Stimulated activated CD8-positive, alpha-beta memory T cell treated with anti-CD3 and anti-CD28 coated beads, Interleukin-12 subunit alpha, Interleukin-12 subunit beta, amount 100 ng/mL, for 1 hour (primary cell): ENCODE results near the gene CDC73.
"Not testable (repeated sequence)": the region's sequence is repeated elsewhere in the genome, so short reads cannot be mapped to it uniquely, and the experiment has no call there.

Experiments
- DNase-seq: peaks from one replicate; pipeline ENCODE4 v3.0.0-alpha.2; 2020; ENCODE audit warnings: low read depth

The CDC73 gene

GRCh38 chr1:193114485-193115095, 7.2 kb upstream of the CDC73 start:
- DNase-seq = no peak

GRCh38 chr1:193115629-193116227, 6.1 kb upstream of the CDC73 start:
- DNase-seq = no peak

GRCh38 chr1:193117167-193117566, 4.7 kb upstream of the CDC73 start:
- not testable (repeated sequence) for DNase-seq

- DNase-seq = no peak
Observed at GRCh38 chr1:193118194-193118593, 3.6 kb upstream of the CDC73 start.

GRCh38 chr1:193118803-193119730, 2.8 kb upstream of the CDC73 start:
- DNase-seq = no peak

GRCh38 chr1:193120604-193121166, 1.1 kb upstream of the CDC73 start:
- DNase-seq = no peak

- DNase-seq = no peak
Observed at GRCh38 chr1:193123751-193124150, 1.9 kb downstream of the CDC73 start.

GRCh38 chr1:193125369-193125768, 3.5 kb downstream of the CDC73 start:
- DNase-seq = no peak

- no peak for DNase-seq
Observed at GRCh38 chr1:193131266-193131860, 9.5 kb downstream of the CDC73 start.

GRCh38 chr1:193140254-193140653, 18.4 kb downstream of the CDC73 start:
- no peak for DNase-seq

GRCh38 chr1:193141804-193142203, 20.0 kb downstream of the CDC73 start:
- DNase-seq = no peak

GRCh38 chr1:193142409-193142808, 20.6 kb downstream of the CDC73 start:
- no peak for DNase-seq

GRCh38 chr1:193143285-193143684, 21.5 kb downstream of the CDC73 start:
- DNase-seq = no peak

- no peak for DNase-seq
Observed at GRCh38 chr1:193144361-193144938, 22.6 kb downstream of the CDC73 start.

GRCh38 chr1:193144999-193145398, 23.2 kb downstream of the CDC73 start:
- no peak for DNase-seq

- DNase-seq = no peak
Observed at GRCh38 chr1:193156117-193156821, 34.4 kb downstream of the CDC73 start.

- DNase-seq = no peak
Observed at GRCh38 chr1:193156822-193157142, 35.0 kb downstream of the CDC73 start.

GRCh38 chr1:193157360-193157759, 35.5 kb downstream of the CDC73 start:
- DNase-seq = no peak

- DNase-seq = no peak
Observed at GRCh38 chr1:193176113-193176512, 54.3 kb downstream of the CDC73 start.

- DNase-seq = no peak
Observed at GRCh38 chr1:193176788-193177187, 55.0 kb downstream of the CDC73 start.

- DNase-seq = no peak
Observed at GRCh38 chr1:193179094-193179493, 57.3 kb downstream of the CDC73 start.
